Fibroblast of upper back skin (primary cell): Measurements from ENCODE around the gene DPP10.
"Not testable (repeated sequence)": the region's sequence is repeated elsewhere in the genome, so short reads cannot be mapped to it uniquely, and the experiment has no call there.

Experiments used
- DNase-seq: peaks from one replicate; pipeline ENCODE4 v3.0.0-alpha.2; 2013

The DPP10 gene

GRCh38 chr2:115034801-115035200 is 592.4 kb downstream of the DPP10 start:
- no peak for DNase-seq

GRCh38 chr2:115036818-115037217 is 594.4 kb downstream of the DPP10 start:
- DNase-seq = no peak

GRCh38 chr2:115057473-115057872 is 615.0 kb downstream of the DPP10 start:
- no peak for DNase-seq

- DNase-seq = no peak
These were observed 627.6 kb downstream of the DPP10 start for GRCh38 chr2:115070002-115070401.

GRCh38 chr2:115071534-115071933 is 629.1 kb downstream of the DPP10 start:
- DNase-seq = no peak

GRCh38 chr2:115075800-115076199 is 633.4 kb downstream of the DPP10 start:
- no peak for DNase-seq

GRCh38 chr2:115077626-115078025 is 635.2 kb downstream of the DPP10 start:
- DNase-seq = no peak

GRCh38 chr2:115083225-115083624 is 640.8 kb downstream of the DPP10 start:
- no peak for DNase-seq

GRCh38 chr2:115083711-115084110 is 641.3 kb downstream of the DPP10 start:
- DNase-seq = no peak

- DNase-seq = no peak
These were observed 642.0 kb downstream of the DPP10 start for GRCh38 chr2:115084446-115084845.

GRCh38 chr2:115086051-115086620 is 643.7 kb downstream of the DPP10 start:
- not testable (repeated sequence) for DNase-seq

- no peak for DNase-seq
These were observed 652.0 kb downstream of the DPP10 start for GRCh38 chr2:115094441-115094840.

GRCh38 chr2:115105966-115106365 is 663.5 kb downstream of the DPP10 start:
- DNase-seq = no peak

- no peak for DNase-seq
These were observed 672.7 kb downstream of the DPP10 start for GRCh38 chr2:115115135-115115534.

- no peak for DNase-seq
These were observed 675.9 kb downstream of the DPP10 start for GRCh38 chr2:115118306-115118705.

- no peak for DNase-seq
These were observed 676.6 kb downstream of the DPP10 start for GRCh38 chr2:115119086-115119485.

- DNase-seq = no peak
These were observed 680.3 kb downstream of the DPP10 start for GRCh38 chr2:115122701-115123100.

- DNase-seq = no peak
These were observed 682.4 kb downstream of the DPP10 start for GRCh38 chr2:115124817-115125216.

GRCh38 chr2:115129536-115129935 is 687.1 kb downstream of the DPP10 start:
- no peak for DNase-seq

GRCh38 chr2:115160531-115161080 is 718.2 kb downstream of the DPP10 start:
- DNase-seq = no peak

GRCh38 chr2:115161081-115161770 is 718.8 kb downstream of the DPP10 start:
- no peak for DNase-seq

- DNase-seq = no peak
These were observed 719.5 kb downstream of the DPP10 start for GRCh38 chr2:115161771-115162493.

GRCh38 chr2:115162494-115163293 is 720.3 kb downstream of the DPP10 start:
- DNase-seq = no peak
